CMK (cell line): ENCODE data around the gene RASEF.
"Not testable (repeated sequence)": the region's sequence is repeated elsewhere in the genome, so short reads cannot be mapped to it uniquely, and the experiment has no call there.

Experiments used
- DNase-seq: peaks from one replicate; pipeline ENCODE4 v3.0.0-alpha.2; 2010; ENCODE audit warnings: low read depth

RASEF gene

DNA sequence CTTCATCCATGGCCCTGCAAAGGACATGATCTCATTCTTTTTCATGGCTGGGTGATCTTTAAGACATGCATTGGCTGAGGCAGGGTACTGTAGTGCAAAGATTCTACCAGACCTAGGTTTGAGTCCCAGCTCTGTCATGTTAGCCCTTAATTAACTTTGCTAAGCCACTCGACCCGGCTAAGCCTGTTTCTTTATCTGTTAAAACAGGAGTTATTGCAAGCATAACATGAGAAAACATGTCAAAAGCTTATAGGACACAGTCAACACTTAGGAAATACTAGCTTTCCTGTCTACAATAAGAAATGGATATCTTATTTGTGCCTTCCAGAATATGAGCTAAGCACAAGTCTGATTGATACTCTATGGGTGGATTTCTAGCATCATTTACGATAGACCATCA, 92.6 kb downstream of the RASEF start:
- no peak for DNase-seq

DNA sequence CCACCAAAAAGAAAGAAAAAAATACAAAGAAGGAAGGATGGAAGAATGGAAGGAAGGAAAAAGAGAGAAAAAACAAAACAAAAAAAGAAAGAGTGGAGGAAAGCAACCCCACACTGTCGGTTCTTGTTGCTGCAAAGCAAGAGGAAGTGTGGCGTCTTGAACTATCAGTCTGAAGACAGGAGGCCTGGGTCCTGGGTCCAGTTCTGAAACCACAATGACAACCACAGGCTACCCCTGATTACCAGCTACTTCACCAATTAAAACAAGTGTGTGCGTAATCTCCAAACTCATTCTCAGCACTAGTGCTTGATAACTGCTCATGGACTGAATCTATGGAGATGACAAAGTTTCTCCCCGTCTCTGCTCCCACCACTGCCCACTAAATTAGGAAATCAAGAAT, 93.7 kb downstream of the RASEF start:
- no peak for DNase-seq

GRCh38 chr9:82968816-82969215, 94.1 kb downstream of the RASEF start:
- DNase-seq, result no peak

DNA sequence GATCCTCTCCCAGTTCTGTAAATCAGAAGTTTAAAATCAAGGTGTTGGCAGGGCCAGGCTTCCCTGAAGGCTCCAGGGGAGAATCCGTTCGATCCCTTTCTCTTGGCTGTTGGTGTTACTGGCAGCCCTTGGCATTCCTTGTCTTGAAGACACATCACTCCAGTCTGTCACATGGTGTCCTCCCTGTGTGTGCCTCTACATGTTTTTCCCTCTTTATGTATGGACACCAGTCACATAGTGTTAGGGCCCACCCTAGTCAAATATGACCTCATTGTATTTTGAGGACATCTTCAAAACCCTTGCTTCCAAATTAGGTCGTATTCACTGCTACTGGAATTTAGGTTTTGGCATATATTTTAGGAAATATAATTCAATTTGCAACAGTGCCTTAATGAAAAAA, 94.6 kb downstream of the RASEF start:
- no peak for DNase-seq

DNA sequence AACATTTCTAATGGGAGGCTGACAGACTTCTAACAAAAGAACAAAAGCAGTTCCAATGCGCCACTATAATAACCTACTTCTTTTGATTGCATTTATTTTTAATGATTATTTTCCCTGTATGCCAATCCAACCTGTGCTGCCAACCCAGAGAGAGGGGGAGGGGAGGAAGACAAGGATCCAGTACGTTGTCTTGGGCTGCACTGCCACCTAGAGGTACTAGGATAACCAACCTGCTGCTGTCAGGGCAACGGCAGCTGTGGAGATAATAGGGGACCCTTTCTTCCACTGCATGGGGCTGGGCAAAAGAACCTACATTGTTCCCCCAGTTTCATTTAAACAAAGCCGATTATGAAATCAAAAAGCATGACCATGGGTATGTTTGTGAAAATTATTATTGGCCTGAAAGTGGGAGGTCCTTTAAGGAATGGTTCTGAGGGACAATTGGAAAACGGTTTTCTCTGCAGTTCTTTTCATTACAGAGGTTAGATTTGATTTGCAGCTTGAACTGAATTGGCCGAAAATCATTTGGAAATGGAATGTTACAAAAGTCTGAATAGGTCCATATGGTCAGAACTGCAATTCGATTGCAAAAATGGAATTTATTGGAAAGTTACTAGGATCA, 101.3 kb downstream of the RASEF start:
- DNase-seq, result peak; percentile 22

GRCh38 chr9:82957529-82958379, 105.2 kb downstream of the RASEF start:
- no peak for DNase-seq

DNA sequence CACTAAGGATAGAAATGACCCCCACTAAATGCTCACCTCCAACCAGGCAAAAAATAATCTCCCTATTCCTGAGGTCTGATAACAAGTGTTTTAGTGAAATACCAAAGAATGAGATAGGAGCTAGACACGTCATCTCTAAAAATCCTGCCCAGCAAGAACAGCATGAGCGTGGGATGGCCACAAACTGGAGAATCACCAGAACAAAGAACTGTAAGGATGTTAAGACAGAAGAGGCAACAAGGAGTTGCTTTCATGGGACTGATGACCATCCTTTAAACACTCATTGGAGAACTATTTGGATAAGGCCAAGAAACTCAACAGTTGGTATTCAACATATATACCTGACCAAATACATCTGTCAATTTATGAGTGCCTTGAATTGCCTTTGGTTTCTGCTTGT, 113.7 kb downstream of the RASEF start:
- DNase-seq, result no peak

GRCh38 chr9:82940376-82940775, 122.6 kb downstream of the RASEF start:
- DNase-seq, result no peak

GRCh38 chr9:82939451-82939850, 123.5 kb downstream of the RASEF start:
- DNase-seq, result no peak

- DNase-seq, result no peak
Measured at GRCh38 chr9:82938426-82939218, 124.3 kb downstream of the RASEF start.

DNA sequence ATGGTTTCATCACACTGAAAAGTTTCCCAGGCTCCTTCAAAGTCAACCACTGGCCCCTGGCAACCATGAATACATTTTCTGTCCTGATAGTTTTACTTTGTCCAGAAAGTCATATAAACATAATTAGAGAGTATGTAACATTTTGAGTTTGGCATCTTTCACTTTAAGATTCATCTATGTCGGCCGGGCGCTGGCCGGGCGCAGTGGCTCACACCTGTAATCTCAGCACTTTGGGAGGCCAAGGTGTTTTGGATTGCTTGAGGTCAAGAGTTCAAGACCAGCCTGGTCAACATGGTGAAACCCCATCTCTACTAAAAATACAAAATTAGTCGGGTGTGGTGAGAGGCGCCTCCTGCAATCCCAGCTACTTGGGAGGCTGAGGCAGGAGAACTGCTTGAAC, 126.4 kb downstream of the RASEF start:
- not testable (repeated sequence) for DNase-seq

DNA sequence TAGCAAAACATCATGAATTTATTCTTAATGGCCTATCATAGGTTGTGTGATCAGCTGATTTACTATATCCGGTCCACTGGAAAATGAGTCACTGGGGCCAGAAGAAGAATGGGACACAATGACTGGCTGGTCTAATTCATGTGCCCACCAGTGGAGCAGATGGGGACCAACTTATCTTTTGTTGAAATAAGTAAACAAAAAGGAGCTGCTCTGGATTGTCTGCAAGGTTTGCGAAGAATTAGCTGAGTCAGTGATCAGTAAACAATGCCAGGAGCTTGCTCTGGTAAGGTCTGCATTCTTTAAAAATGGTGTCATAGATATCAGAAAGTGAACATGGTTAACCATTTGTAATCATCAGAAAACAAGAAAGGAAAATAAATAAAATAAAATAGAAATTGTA, 128.0 kb downstream of the RASEF start:
- DNase-seq, result no peak

- DNase-seq, result not testable (repeated sequence)
Measured at GRCh38 chr9:82934025-82934424, 128.9 kb downstream of the RASEF start.

- DNase-seq, result no peak
Measured at GRCh38 chr9:82930116-82930515, 132.8 kb downstream of the RASEF start.
